ENCODE measurements around the gene MRAP. TPM values are rescaled to one million over a fixed set of nuclear protein-coding genes. Genes with fewer than 3 reads are reported as not detected.

The MRAP gene
- total and polyA plus RNA-seq, 9 of the 15 experiments (the other 6 are each of a cell fraction or from before 2014, with no cell fraction given): 0.63 to 2.3 TPM; not detected in 7

DNA sequence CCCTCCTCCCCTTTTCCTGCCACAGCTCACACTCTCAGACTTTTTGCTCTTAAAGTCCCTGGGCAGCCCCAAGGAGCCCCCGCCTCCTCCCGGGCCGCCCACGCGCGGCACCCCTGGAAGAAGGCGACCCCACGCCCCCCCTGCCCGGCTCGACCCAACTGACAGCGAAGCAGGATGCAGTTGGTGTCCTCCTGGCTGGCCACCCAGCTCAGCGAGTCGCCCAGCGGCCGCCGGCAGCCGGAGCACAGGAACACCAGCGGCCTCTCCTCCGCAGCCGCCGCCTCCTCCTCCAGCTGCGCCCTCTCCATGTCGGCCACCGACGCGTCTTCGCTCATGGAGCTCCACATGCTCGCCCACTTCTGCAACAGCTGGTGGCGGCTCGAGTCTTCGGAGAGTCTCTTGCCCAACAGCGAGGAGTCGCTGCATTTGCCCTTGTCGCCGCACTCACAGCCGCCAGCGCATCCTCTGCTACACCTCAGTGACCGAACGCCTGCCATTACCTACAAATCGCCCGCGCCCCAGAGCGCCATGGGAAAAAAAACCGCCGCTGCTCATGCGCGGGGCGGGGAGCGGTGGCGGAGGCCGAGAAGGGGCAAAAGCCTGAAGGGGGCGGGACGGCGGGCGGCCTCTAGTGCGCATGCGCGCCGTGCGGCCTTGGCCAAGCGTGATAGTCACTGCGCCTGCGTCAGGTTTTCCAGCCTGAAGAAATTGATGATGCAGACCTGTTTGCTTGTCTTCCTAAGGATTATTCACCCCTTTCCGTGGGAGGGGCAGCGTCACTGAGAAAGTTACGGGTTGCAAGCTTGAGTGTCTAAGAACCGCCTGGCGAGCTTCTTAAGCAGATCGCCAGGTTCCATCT lies 19.9 kb upstream of the MRAP start, which contains the start of gene MIS18A (continued):
- TF ChIP-seq, protein P1, sequence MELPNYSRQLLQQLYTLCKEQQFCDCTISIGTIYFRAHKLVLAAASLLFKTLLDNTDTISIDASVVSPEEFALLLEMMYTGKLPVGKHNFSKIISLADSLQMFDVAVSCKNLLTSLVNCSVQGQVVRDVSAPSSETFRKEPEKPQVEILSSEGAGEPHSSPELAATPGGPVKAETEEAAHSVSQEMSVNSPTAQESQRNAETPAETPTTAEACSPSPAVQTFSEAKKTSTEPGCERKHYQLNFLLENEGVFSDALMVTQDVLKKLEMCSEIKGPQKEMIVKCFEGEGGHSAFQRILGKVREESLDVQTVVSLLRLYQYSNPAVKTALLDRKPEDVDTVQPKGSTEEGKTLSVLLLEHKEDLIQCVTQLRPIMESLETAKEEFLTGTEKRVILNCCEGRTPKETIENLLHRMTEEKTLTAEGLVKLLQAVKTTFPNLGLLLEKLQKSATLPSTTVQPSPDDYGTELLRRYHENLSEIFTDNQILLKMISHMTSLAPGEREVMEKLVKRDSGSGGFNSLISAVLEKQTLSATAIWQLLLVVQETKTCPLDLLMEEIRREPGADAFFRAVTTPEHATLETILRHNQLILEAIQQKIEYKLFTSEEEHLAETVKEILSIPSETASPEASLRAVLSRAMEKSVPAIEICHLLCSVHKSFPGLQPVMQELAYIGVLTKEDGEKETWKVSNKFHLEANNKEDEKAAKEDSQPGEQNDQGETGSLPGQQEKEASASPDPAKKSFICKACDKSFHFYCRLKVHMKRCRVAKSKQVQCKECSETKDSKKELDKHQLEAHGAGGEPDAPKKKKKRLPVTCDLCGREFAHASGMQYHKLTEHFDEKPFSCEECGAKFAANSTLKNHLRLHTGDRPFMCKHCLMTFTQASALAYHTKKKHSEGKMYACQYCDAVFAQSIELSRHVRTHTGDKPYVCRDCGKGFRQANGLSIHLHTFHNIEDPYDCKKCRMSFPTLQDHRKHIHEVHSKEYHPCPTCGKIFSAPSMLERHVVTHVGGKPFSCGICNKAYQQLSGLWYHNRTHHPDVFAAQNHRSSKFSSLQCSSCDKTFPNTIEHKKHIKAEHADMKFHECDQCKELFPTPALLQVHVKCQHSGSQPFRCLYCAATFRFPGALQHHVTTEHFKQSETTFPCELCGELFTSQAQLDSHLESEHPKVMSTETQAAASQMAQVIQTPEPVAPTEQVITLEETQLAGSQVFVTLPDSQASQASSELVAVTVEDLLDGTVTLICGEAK (IDR thresholded peaks at IDR 0.05): no peak
- TF ChIP-seq, protein P1 (CRISPR knock-in tag; IDR thresholded peaks at IDR 0.05): no peak
- TF ChIP-seq, protein P2, sequence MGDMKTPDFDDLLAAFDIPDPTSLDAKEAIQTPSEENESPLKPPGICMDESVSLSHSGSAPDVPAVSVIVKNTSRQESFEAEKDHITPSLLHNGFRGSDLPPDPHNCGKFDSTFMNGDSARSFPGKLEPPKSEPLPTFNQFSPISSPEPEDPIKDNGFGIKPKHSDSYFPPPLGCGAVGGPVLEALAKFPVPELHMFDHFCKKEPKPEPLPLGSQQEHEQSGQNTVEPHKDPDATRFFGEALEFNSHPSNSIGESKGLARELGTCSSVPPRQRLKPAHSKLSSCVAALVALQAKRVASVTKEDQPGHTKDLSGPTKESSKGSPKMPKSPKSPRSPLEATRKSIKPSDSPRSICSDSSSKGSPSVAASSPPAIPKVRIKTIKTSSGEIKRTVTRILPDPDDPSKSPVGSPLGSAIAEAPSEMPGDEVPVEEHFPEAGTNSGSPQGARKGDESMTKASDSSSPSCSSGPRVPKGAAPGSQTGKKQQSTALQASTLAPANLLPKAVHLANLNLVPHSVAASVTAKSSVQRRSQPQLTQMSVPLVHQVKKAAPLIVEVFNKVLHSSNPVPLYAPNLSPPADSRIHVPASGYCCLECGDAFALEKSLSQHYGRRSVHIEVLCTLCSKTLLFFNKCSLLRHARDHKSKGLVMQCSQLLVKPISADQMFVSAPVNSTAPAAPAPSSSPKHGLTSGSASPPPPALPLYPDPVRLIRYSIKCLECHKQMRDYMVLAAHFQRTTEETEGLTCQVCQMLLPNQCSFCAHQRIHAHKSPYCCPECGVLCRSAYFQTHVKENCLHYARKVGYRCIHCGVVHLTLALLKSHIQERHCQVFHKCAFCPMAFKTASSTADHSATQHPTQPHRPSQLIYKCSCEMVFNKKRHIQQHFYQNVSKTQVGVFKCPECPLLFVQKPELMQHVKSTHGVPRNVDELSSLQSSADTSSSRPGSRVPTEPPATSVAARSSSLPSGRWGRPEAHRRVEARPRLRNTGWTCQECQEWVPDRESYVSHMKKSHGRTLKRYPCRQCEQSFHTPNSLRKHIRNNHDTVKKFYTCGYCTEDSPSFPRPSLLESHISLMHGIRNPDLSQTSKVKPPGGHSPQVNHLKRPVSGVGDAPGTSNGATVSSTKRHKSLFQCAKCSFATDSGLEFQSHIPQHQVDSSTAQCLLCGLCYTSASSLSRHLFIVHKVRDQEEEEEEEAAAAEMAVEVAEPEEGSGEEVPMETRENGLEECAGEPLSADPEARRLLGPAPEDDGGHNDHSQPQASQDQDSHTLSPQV (IDR thresholded peaks at IDR 0.05): 0 out of 2 replicates have a peak, but pooled peaks have one; percentile 12
- peak; percentile 96 for TF ChIP-seq POLR2A (conservative IDR thresholded peaks at IDR 0.05)

Data from K562 (cell line).